ENCODE results near the gene CPVL.

Gene CPVL

GRCh38 chr7:29032146-29032545 is 114.2 kb downstream of the CPVL start:
- no peak overlapping the region for H3K27ac ChIP-seq
- TF ChIP-seq CTCF (conservative IDR thresholded peaks at IDR 0.05; ENCODE audit: low read depth): no peak
- POLR2A ChIA-PET (ENCODE audit: low non-redundant PET): no interaction called here
- CTCF ChIA-PET: no interaction called here
- no peak for DNase-seq (ENCODE audit: low spot score)

- CTCF ChIA-PET: no interaction called here
- no peak overlapping the region for H3K27ac ChIP-seq
- POLR2A ChIA-PET (ENCODE audit: low non-redundant PET): no interaction called here
- DNase-seq (ENCODE audit: low spot score): no peak
- no peak for TF ChIP-seq CTCF (conservative IDR thresholded peaks at IDR 0.05; ENCODE audit: low read depth)
Measured at GRCh38 chr7:29030781-29031275, 115.5 kb downstream of the CPVL start.

- DNase-seq (ENCODE audit: low spot score): no peak
- CTCF ChIA-PET: no interaction called here
- POLR2A ChIA-PET (ENCODE audit: low non-redundant PET): no interaction called here
- no peak overlapping the region for H3K27ac ChIP-seq
- TF ChIP-seq CTCF (conservative IDR thresholded peaks at IDR 0.05; ENCODE audit: low read depth): no peak
Measured at GRCh38 chr7:29022291-29022988, 123.9 kb downstream of the CPVL start.

DNA sequence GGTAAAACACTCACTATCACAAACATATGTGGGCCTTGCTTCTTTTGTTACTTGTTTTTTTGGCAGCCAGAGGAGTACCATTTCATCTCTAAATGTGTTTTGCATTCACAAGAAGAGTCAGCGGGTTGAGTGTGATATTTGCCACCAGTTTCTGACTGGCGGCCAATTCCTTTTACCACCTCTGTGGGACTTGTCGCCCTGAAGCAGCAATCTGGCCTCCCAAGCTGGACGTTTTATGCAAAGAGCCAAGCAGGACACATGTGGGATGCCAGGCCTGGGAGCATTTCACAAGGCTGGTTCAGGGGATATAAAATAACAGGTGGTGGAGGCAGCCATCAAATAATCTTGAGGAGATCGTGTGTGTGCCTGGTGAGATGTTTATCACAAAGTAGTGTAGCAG is 126.4 kb downstream of the CPVL start:
- ChIA-PET CTCF (no interaction called here), POLR2A (ENCODE audit: low non-redundant PET) (no interaction called here)
- DNase-seq (ENCODE audit: low spot score): no peak
- TF ChIP-seq CTCF (conservative IDR thresholded peaks at IDR 0.05; ENCODE audit: low read depth): no peak
- no peak overlapping the region for H3K27ac ChIP-seq

- ChIA-PET CTCF (no interaction called here), POLR2A (ENCODE audit: low non-redundant PET) (no interaction called here)
- no peak overlapping the region for H3K27ac ChIP-seq
- DNase-seq (ENCODE audit: low spot score): no peak
- no peak for TF ChIP-seq CTCF (conservative IDR thresholded peaks at IDR 0.05; ENCODE audit: low read depth)
Measured at GRCh38 chr7:29019387-29019786, 127.0 kb downstream of the CPVL start.

- DNase-seq (ENCODE audit: low spot score): no peak
- ChIA-PET CTCF (no interaction called here), POLR2A (ENCODE audit: low non-redundant PET) (no interaction called here)
- no peak for TF ChIP-seq CTCF (conservative IDR thresholded peaks at IDR 0.05; ENCODE audit: low read depth)
- no peak overlapping the region for H3K27ac ChIP-seq
Measured at GRCh38 chr7:29017713-29018112, 128.6 kb downstream of the CPVL start.
